Myocyte (in vitro differentiated cells): Measurements from ENCODE around the gene FGR. TPM values are rescaled to one million over a fixed set of nuclear protein-coding genes. Genes with fewer than 3 reads are reported as not detected.

Experiments
- DNase-seq: peaks from one replicate; pipeline ENCODE4 v3.0.0-alpha.2; 2012; ENCODE audit warnings: low read depth
- total RNA-seq: library from RNA; depleted of rRNA; stranded (reverse); fragments of >200 nt; gene quantifications from 2 replicates; pipeline ENCODE4 v1.2.3, GENCODE V29; 2014

The FGR gene
- total RNA-seq, 1 donor from 2014 or later: 0.29 TPM

DNA sequence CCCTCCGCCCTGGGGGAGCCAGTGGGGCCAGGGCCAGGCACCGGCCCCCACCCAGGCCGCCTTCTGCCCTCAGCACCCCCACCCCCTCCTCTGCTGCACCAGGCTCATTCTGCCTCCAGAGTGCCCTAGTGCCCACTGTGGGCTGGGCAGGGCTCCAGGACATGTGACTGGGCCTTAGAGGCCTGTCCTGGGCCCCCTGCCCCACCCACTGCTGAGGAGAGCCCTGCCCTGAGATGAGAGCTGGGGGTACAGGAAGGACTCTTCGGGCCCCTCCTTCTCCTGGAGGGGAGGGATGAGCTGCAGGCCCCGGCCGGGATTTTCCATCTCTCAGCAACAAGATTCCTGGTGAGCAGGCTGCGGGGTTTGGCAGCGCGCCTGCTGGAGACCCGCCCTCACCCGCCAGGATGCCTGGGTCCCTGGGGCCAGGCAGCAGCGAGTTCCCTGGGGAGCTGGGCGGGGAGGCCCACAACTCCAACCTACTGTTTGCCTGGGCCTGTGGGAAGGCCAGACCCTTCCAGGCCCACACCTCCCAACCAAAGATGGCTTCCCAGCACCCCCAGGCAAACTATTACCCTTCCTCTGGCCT, 45.1 kb downstream of the FGR start:
- peak; percentile 90 for DNase-seq

DNA sequence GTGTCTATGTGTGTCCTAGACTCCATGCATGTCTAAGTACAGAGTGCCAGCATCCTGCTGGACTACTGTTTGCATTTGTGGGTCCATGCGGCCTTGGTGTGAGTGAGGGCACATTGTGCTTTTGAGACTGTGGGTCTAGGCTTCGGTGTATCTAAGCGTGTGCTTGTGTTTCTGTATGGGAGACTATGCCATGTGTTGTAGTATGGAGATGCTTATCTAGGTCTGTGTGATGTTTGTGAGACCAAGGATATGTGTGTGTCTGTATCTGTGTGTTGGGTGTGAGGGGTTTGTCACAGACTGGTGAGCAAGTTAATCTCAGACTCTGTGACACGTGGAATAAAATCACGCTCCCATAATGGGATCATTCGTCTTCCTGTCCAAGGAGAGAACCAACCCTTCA, 45.5 kb downstream of the FGR start:
- DNase-seq: no peak

DNA sequence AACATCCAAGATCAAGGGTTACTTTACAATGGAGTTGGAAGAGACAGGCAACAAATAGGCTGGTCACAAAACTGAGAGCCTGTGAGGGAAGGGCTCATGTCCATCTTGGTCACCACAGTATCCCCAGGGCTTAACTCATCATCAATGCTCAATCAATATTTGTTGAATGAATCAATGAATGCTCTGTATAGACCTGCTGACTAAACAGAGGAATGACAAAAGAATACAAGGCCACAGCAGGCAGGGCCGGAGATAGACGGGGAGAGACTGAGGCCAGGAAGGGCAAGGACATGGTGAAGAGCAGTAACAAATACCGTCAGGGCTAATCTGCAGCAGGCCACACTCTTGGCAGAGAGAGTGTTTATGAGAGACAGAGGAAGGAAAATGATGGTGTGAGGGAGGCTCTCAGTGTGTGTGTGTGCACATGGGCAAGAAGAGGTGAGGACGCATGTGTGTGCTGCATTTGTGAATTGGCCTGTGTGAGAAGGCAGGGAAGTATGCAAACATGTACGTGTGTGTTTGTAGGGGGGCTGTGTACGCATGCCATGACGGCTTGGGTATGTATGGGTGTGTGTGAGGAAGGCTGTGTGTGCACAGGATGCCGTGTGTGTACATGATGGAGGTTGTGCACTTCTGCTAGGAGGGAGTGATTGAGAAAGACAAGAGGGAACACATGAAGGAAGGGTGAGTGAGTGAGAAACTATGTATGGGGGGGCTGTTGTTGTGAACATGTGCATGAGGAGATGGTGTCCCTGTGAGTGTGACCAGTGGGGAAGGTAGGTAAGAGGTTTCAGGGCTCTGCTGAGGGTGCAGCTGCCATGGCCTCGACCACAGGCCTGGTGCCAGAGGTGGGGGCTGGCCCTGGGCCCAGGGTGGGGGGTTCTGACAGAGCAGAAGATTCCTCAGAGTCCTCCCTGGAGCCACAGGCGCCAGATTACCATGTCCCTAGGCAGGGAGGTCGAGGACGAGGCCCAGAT, 46.4 kb downstream of the FGR start:
- peak; percentile 86 for DNase-seq

DNA sequence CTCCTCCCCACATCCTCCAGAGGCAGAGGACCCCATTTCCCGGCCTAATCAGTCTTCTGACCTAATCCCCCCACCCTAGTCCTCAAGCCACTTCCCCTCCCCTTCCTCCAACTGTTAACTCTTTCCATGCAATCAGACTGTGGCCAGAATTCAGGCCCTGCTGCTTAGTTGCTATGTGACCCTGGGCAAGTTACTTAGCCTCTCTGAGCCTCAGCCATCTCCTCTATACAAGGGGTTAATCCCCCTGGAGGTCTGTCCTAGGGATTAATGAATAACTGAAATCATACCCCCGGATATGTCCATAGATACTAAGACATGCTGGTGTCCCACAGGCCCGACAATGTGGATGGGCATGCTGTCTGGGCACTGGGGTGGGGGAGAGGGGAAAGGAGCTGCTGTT, 49.3 kb downstream of the FGR start:
- no peak for DNase-seq

- DNase-seq: no peak
Measured at GRCh38 chr1:27584453-27584852, 50.5 kb downstream of the FGR start.

DNA sequence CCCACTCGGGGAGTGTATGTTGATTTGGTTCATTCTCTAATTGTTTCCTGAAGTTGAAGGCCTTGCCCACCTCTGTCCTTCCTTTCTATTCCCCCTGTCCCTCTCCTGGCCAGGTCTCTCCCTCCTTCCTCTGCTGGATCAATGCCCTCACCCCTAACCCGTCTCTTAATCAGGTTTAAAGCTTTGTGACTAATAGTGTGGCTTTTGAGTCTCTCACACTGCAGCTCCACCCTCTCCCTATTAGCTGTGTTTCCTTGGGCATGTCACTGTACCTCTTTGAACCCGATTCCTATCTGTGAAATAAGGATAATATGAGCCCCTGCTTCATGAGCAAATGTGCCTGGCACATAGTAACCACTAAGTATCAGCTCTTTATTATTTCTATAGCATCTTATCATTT, 51.5 kb downstream of the FGR start:
- no peak for DNase-seq

DNA sequence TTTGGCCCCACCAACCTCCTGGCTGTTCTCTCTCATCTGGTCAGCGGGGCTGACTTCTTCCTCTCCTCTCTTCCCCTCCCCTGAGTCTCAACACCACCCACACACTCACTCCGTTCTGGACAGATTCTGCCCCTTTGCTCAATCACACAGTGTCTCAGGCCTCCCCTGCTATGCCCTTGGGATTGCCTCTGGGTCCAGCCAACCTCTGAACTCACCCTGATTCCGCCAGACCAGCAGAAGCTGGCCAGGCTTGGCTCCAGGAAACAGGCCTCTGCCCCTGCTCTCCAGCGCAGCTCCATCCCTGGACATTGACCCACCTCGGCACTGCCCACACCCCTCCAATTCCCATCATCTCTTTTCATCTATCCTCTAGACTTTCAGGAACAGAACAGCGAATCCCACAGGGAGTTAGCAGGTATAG, 53.2 kb downstream of the FGR start:
- DNase-seq: no peak

- DNase-seq: peak; percentile 84
Measured at GRCh38 chr1:27577504-27578188, 57.3 kb downstream of the FGR start.

GRCh38 chr1:27576806-27577227, 58.2 kb downstream of the FGR start:
- peak; percentile 40 for DNase-seq

DNA sequence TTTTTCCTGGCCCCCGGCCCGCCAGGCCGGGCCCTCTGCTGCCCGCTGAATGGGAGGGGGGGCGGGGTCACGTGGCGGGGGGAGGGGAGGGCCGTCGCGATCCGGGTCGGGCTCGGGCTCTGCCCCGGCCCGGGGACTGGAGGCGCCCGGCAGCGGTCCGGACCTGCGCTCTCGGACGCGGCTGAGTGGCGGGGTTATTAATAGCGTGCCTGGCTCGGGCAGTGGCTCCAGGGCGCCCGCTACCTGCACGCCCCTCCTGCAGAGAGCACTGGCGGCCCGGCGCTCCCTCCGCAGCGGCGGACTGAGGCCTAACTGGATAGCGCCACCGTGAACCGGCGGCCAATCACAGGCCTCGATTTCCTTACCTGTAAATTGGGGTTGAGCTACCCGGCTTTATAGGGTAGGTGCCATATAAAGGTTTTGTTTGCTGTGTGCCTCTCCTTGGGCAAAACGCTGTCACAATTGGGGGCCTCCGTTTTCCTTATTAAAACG, 59.1 kb downstream of the FGR start:
- DNase-seq: peak; percentile 79

DNA sequence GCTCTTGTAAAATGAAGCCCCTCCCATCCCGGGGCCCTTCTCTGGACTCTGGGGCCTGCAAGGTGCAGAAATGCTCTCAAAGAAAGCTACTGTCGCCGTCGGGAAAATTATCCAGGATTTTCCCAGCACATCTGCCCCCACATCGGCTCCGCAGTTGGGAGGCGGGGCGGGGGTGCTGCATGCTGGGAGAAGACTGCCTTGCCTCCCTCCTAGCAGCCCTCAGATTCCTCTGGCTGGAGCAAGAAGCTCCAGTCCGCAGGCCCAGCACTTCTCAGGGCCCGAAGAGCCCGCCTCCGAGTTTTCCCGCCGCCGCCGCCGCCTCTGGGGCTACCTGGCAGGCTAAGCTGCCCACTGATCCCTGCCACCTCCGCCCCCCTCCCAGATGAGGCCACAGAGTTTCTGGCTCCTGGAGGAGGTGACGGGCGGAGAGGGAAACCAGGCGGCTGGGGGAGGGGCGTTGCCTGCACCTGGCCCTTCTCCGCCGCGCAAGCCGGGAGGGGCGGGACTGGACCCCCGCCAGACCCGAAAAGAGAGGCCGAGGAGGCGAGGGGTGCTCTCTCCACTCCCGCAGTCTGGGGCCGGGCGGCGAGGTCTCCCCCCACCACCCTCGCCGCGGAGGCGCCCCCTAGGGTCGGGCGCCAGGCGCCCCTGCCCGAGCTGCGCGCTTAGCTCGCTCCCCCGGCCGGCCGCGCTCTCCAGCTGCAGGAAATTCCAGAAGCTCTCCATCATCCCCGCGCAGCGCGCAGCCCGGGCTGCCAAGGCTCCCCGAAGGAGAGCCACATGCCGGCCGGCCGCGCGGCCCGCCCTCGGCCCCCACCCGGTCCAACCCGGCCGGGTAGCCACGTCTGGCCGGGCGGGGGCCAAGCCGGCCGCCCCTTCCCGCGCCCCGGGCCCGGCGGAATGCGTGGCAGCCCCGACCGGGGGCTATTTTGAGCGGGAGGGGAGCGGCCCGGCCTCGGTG, 59.8 kb downstream of the FGR start:
- peak; percentile 87 for DNase-seq

DNA sequence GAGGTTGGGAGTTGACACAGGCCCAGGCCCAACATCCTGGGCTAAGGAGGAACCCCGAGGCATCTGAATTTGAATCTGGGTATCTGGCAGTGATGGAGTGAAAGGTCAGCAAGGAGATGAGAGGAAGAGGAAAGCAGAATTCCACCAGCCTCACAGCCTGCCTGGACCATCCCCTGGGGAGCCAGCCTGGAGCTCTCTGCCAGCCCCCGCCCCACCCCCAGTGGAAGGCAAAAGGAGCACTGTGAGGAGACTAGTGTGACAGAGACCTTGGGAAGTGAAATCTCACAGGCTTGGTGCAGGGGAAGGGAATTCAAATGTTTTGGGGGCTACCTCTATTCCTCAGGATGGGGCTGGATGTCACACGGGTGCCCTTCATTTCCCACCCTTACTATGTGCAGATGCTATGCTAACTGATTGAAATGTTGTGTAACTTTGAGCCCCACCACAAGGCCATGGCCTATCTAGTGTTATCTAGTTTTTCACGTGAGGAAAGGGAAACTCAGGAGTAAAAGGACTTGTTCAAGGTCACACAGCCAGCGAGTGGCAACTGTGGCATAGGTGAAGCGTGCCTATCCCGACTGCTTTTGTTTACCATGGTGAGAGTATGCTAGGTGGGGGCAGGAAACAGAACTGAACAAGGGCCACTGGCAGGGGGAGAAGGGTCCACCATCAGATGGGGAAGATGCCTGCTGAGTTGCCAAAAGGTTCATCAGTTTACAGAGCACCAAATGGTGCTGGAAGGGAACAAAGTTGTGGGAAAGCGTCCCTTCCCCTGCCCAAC, 60.8 kb downstream of the FGR start:
- DNase-seq: no peak

DNA sequence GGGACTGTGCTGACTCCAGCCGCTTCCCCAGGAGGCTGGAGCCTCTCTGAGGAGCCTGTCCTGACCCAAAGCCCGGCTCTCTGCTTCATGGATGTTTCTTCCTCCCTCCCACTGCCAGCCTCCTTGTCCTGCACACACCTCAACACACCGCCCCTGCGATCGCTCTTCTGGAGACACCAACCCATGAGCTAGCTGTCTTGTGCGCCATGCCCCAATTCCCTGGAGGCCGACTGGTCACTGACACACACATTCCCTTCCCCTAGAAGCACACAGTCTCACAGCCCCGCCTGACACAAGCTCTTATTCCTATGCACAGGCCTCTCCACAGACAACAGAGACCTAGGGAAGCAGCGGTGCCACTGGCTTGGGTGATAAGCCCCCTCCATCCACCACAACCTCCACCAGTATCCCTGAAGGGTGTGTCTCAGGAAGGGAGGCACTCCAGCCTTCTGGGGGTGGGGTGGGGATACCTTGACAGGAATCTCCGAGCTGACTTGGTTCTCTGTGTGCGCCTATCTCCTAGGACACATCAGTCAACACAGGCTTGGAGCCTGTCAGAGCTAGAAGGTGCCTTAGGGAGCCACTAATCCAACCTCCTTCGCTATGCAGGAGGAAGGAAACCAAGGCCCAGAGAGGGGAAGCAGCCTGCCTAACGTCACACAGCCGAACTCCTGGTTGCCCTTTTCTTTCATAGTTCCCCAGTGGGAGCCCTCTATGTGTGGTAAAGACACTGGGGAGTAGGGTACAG, 62.1 kb downstream of the FGR start:
- peak; percentile 79 for DNase-seq

DNA sequence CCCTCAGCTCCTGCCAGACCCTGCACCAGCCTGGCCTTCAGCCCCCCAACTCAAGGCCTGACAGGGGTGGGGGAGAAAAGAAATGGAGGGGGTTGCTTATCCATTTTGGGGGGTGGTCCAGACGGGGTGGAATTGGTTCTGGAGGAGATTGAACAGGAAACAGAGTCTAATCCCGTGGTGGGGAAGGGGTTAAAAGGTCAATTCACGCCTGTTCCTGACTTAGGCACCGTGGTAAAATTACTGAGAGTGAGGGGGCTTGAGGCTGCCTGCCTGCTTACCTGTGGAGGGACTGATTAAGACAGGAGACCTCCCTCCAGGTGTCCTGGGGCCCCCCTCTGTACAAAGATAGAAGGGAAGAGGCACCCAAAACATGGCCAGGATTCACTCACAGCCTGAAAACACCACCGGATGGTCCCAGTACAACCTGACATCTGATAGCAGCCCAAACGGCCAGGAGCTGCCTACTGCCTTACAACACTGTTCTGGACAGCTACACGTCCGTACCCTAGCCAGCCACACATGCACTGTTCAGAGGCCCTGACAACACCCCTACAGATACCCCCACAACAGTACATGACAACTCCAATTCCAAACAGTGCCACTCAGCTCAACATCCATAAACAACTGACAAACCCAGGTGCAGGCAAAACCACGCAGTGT, 62.8 kb downstream of the FGR start:
- peak; percentile 68 for DNase-seq

GRCh38 chr1:27571439-27572018, 63.5 kb downstream of the FGR start:
- DNase-seq: peak; percentile 62

- DNase-seq: no peak
Measured at GRCh38 chr1:27570784-27571183, 64.2 kb downstream of the FGR start.

DNA sequence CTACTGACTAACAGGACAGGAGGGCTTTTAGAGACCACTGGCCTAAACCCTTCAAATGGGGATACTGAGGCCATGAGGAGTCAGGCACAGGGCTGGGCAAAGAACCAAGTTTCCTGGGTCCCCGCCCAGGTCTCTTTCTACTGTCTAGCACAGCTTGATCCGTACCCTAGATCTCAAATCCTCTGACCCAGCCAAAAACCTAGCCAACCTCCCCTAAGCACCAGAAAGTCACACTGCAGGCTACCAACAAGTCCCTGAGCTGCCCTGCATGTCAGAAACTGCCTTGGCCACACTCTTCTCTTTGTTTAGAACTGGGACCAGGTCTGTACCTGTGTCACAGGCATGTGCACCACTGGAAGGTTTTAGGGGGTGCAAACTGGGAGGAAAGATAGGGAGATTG, 64.6 kb downstream of the FGR start:
- no peak for DNase-seq
